Measurements from ENCODE around the gene DDX39A. TPM values are rescaled to one million over a fixed set of nuclear protein-coding genes. Genes with fewer than 3 reads are reported as not detected.

The DDX39A gene
- total and polyA plus RNA-seq, 2 of the 13 experiments (the other 11 are each of a cell fraction or from before 2014, with no cell fraction given): 34.6 to 90.4 TPM

DNA sequence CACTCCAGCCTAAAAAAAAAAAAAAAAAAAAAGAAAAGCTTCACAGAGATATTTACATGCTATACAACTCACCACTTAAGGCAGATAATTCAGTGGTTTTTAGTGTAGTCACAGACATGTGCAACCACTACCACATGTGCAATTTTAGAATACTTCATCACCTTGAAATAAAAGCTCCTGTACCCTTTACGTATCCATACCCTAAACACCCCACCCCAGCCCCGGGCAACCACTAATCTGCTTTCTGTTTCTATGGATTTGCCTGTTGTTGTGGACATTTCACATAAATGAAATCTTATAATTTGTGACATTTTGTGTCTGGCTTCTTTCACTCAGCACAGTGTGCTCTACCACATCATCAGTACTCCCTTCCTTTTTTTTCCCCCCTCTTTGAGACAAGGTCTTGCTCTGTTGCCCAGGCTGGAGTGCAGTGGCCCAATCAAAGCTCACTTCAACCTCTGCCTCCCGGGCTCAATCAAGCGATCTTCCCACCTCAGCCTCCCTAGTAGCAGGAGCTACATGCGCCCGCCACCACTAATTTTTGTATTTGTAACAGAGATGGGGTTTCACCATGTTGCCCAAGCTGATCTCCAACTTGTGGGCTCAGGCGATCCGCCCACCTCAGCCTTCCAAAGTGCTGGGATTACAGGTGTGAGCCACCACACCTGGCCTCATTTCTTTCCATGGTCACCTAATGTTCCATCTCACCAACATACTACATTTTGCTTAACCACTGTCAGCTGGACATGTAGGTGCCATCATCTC is 4.0 kb downstream of the DDX39A start:
- ChIA-PET CTCF (ENCODE audit: low intra/inter-chr PET ratio, low total read pairs) (no interaction called here), POLR2A (interaction anchor here (2.3 kb wide), 1 partner anchor 9 kb away, joined by 6 read pairs; no protein-coding TSS in a partner anchor)
- in situ Hi-C loops (cut with HindIII; ENCODE audit: extremely low pct_ligation_motif_present, low pct_unique_long_range_greater_than_20kb) (loop anchor here (25.0 kb wide), 1 partner anchor 528 kb away; the partner anchor contains the start of gene NANOS3), intact Hi-C loops (cut with micrococcal nuclease; ENCODE audit: unreplicated experiment) (no loop called here)
- WGBS (ENCODE audit: low lambda C conversion rate): 98% methylated on average over 8 of the region's 8 CpGs
- H3K27ac ChIP-seq (ENCODE audit: extremely low read length, insufficient read depth, low read length): no peak overlapping the region
- H3K4me1 ChIP-seq (ENCODE audit: insufficient read depth, low read length): peaks cover 34% of the 10 kb centered on the region
- peaks cover 31% of the 10 kb centered on the region for H4K20me1 ChIP-seq (ENCODE audit: insufficient read depth, low read length)
- H3K27me3 ChIP-seq (ENCODE audit: control insufficient read depth in 1 of 2, insufficient read depth in 2 of 2, low read length in 2 of 2): no peaks in the 10 kb centered on the region
- H3K4me2 ChIP-seq (ENCODE audit: low read depth, low read length): no peak overlapping the region
- no peak overlapping the region for H3K4me3 ChIP-seq (replicated peaks in 1 of 3; ENCODE audit: insufficient read depth in 1 of 3, low read depth in 2 of 3, low read length in 3 of 3)
- no peak for TF ChIP-seq ARNT (IDR thresholded peaks at IDR 0.05)
- TF ChIP-seq, protein P1, sequence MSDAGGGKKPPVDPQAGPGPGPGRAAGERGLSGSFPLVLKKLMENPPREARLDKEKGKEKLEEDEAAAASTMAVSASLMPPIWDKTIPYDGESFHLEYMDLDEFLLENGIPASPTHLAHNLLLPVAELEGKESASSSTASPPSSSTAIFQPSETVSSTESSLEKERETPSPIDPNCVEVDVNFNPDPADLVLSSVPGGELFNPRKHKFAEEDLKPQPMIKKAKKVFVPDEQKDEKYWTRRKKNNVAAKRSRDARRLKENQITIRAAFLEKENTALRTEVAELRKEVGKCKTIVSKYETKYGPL (CRISPR knock-in tag; IDR thresholded peaks at IDR 0.05): no peak
- no peak for TF ChIP-seq THYN1 (CRISPR knock-in tag; IDR thresholded peaks at IDR 0.05; ENCODE audit: borderline replicate concordance, low read depth)
- TF ChIP-seq, protein P2, sequence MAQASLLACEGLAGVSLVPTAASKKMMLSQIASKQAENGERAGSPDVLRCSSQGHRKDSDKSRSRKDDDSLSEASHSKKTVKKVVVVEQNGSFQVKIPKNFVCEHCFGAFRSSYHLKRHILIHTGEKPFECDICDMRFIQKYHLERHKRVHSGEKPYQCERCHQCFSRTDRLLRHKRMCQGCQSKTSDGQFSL (CRISPR knock-in tag; IDR thresholded peaks at IDR 0.05): no peak
- TF ChIP-seq CAMTA2 (CRISPR knock-in tag; IDR thresholded peaks at IDR 0.05; ENCODE audit: borderline replicate concordance): no peak
- TF ChIP-seq, protein P3, sequence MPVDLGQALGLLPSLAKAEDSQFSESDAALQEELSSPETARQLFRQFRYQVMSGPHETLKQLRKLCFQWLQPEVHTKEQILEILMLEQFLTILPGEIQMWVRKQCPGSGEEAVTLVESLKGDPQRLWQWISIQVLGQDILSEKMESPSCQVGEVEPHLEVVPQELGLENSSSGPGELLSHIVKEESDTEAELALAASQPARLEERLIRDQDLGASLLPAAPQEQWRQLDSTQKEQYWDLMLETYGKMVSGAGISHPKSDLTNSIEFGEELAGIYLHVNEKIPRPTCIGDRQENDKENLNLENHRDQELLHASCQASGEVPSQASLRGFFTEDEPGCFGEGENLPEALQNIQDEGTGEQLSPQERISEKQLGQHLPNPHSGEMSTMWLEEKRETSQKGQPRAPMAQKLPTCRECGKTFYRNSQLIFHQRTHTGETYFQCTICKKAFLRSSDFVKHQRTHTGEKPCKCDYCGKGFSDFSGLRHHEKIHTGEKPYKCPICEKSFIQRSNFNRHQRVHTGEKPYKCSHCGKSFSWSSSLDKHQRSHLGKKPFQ (CRISPR knock-in tag; IDR thresholded peaks at IDR 0.05; ENCODE audit: insufficient replicate concordance): no peak
- TF ChIP-seq ZFP62 (CRISPR knock-in tag; IDR thresholded peaks at IDR 0.05): no peak
- TF ChIP-seq MTF2 (CRISPR knock-in tag; IDR thresholded peaks at IDR 0.05; ENCODE audit: borderline replicate concordance): no peak
- TF ChIP-seq ZFP82 (CRISPR knock-in tag; IDR thresholded peaks at IDR 0.05; ENCODE audit: borderline replicate concordance): no peak
- no peak for TF ChIP-seq ZC3H13 (CRISPR knock-in tag; IDR thresholded peaks at IDR 0.05)
- H3K36me3 ChIP-seq (replicated peaks in 1 of 2; ENCODE audit: control insufficient read depth in 1 of 2, insufficient read depth in 2 of 2, low read length in 2 of 2): peaks cover 27 to 45% of the 10 kb centered on the region in 2 experiments; a peak in 4 of 5 replicates
- no peak for FAIRE-seq
- no peak for DNase-seq (ENCODE audit: low spot score)
- no peak for ATAC-seq
- peaks cover 57% of the 10 kb centered on the region for H3K79me2 ChIP-seq (ENCODE audit: insufficient read depth, low read length)
- H3K9ac ChIP-seq (ENCODE audit: insufficient read depth, low read depth, low read length): no peak overlapping the region
- H2AFZ ChIP-seq (ENCODE audit: low read length): no peak overlapping the region
- no peaks in the 10 kb centered on the region for H3K9me3 ChIP-seq (ENCODE audit: low read length)
- no TSS peak for BruUV-seq (replicated peaks)
